ENCODE measurements around the gene ZNF773.

DNA sequence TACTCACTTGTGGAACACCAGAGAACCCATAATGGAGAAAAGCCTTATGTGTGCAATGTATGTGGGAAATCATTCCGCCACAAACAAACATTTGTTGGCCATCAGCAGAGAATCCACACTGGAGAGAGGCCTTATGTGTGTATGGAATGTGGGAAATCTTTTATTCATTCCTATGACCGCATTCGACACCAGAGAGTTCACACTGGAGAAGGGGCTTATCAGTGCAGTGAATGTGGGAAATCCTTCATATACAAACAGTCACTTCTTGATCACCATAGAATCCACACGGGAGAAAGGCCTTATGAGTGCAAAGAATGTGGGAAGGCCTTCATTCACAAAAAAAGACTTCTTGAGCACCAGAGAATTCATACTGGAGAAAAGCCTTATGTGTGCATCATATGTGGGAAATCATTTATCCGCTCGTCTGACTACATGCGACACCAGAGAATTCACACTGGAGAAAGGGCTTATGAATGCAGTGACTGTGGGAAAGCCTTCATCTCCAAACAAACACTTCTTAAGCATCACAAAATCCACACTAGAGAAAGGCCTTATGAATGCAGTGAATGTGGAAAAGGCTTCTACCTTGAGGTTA lies 38.3 kb downstream of the ZNF773 start:
- TF ChIP-seq, protein P1, sequence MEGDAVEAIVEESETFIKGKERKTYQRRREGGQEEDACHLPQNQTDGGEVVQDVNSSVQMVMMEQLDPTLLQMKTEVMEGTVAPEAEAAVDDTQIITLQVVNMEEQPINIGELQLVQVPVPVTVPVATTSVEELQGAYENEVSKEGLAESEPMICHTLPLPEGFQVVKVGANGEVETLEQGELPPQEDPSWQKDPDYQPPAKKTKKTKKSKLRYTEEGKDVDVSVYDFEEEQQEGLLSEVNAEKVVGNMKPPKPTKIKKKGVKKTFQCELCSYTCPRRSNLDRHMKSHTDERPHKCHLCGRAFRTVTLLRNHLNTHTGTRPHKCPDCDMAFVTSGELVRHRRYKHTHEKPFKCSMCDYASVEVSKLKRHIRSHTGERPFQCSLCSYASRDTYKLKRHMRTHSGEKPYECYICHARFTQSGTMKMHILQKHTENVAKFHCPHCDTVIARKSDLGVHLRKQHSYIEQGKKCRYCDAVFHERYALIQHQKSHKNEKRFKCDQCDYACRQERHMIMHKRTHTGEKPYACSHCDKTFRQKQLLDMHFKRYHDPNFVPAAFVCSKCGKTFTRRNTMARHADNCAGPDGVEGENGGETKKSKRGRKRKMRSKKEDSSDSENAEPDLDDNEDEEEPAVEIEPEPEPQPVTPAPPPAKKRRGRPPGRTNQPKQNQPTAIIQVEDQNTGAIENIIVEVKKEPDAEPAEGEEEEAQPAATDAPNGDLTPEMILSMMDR (IDR thresholded peaks at IDR 0.05): no peak
- TF ChIP-seq POLR2A (IDR thresholded peaks at IDR 0.05) (no peak), POLR2AphosphoS5 (IDR thresholded peaks at IDR 0.05) (no peak)

All from prostate gland (tissue), 2 donors.